ENCODE data around the gene CHST12.
A peak's percentile ranks its signal among the peaks of the same experiment; 100 is the strongest.
"Not testable (repeated sequence)": the region's sequence is repeated elsewhere in the genome, so short reads cannot be mapped to it uniquely, and the experiment has no call there.

CHST12 gene

DNA sequence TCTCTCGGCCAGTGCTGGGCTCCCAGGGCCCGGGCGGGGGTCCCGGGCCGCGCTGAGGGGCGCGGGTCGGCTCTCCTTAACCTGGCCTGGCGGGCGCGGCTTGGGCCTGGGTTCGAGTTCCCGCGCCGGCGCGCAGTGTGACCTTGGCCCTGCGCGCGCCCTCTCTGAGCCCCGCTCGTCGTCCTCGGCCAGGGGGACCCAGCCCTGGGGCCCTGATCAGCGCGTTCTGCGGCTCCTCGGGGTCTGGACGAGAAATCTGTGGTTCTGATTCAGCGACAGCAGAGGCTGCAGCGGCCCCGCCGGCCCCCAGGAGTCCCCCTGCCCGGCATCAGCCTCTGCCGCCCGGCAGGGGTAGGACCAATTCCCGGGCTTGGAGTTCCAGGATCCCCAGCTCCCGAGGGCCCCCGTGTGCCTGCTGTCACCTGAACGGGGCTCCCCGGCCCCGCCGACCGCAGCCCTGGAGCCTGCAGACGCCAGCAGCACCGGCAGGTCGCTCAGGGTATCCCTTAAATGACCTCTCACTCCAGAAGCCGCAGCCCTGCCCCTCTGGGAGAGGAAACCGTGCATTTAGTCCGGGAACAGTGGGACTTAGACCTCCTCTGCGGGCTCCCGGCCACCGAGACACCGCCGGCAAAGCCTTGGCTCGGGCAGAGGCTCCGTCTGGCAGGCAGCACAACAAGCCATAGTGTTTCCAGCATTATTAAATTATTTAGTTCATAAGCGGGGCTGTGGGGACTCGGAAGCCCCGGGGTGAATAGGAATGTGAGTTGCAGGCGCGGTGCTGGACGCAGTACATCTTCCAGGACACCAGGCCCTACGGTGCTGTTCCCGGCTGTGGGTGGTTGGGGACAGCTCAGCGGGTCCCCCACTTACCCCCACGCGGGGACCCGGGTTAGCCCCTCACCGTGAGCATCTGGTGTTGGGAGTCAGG, 572 bp downstream of the CHST12 start:
- DNase-seq = peak in 34 of 51 donors; percentile 7 to 74 (median 52)

DNA sequence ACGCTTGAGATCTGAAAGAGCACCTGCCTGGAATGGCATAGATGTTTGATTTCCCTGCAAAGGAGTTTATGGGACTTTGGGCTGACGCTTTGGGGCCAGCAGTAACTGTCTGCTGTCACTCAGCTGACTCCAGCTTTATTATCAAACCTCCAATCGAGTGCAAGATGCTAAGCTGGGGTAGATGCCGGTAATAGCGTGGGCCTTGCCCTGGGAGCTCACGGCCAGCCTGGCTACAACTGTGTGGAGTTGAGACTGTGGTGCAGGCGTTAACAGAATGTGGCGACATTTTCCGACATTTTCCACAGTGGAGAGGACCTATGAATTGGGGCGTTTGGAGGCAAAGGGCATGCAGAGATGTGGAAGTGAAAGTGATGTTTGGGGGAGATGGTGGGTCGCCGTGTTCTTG, 1.3 kb downstream of the CHST12 start:
- no peak for DNase-seq

DNA sequence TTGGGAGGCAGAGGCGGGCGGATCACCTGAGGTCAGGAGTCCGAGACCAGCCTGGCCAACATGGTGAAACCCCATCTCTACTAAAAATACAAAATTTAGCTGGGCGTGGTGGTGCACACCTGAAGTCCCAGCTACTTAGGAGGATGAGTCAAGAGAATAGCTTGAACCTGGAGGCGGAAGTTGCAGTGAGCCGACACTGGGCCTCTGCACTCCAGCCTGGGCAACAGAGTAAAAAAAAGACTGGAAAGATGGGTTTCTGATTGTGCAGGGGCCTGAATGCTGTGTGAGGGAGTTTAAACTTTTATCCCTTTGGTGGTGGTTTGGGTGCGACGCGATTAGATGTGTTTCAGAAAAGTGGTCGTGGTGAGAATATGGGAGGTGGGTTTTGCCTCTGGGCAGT, 1.8 kb downstream of the CHST12 start:
- no peak for DNase-seq

DNA sequence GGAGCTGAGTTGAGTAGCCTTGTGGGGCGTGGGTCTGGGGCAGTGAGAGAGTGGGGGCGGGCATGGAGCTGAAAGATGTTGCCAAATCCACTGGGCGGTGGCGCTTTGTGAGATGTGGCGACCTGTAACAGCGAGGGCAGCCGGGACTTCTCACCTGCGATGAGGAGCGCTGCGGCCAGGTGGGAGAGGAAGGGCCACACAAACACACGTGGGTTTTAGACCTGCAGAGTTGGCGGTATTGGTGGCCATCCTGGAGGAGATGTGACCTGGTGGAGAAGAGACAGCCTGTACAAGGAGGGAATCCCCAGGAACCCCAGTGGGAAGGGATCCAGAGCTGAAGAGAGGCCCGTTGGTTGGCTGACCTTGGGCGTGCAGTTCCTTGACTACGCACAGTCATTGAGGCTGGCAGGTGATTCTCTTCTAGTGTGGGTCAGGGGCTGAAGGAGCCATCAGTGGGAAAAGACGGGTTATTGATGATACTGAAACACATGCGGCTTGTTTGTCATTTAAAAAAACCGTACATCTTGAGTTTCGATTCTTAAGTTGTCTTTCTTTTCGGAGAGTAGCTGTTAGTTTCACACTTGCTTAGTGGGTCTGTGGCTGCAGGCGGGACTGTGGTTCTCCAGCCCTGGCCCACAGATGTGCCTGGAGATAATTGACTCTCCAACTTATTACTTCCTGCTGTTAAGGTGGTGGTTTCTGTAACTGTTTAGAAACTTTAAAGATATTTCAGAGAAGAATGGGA, 2.4 kb downstream of the CHST12 start:
- DNase-seq = no peak

DNA sequence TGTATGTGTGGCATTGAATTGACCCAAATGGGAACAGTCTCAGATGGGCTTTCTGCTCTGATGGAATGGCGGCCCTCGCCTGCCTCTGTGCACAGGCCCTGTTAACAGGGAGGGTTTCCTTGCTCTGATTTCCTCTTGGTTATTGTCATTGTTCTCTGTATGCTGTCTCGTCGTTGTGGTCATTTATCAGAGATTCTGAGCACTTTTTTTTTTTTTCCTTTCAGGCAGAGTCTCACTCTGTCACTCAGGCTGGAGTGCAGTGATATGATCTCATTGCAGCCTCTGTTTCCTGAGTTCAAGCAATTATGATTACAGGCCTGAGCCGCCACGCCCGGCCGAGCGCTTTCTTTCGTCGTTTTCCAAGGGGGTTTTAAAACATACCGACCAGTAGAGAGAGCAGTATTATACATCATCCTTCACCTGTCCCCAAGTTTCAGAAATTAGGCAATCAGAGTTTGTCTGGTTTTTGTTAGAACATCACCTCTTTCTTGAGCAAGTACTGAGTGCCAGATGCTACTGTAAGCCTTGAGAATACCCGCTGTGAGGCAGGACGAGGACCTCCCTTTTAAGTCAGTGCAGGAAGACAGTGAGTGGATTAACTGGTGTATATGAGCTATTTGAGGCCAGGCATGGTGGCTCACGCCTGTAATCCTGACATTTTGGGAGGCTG, 6.5 kb downstream of the CHST12 start:
- DNase-seq = no peak

DNA sequence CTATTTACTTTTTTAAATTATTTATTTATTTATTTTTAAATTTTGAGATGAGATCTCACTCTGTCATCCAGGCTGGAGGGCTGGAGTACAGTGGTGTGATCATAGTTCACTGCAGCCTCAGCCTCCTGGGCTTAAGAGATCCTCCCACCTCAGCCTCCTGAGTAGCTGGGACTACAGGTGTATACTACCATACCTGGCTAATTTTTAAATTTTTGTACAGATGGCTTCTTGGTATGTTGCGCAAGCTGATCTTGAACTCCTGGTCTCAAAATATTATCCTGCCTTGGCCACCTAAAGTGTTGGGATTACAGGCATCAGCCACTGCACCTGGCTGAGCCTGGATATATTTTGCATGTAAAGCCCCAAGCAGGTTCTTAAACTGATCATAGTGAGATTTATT, 7.6 kb downstream of the CHST12 start:
- no peak for DNase-seq

DNA sequence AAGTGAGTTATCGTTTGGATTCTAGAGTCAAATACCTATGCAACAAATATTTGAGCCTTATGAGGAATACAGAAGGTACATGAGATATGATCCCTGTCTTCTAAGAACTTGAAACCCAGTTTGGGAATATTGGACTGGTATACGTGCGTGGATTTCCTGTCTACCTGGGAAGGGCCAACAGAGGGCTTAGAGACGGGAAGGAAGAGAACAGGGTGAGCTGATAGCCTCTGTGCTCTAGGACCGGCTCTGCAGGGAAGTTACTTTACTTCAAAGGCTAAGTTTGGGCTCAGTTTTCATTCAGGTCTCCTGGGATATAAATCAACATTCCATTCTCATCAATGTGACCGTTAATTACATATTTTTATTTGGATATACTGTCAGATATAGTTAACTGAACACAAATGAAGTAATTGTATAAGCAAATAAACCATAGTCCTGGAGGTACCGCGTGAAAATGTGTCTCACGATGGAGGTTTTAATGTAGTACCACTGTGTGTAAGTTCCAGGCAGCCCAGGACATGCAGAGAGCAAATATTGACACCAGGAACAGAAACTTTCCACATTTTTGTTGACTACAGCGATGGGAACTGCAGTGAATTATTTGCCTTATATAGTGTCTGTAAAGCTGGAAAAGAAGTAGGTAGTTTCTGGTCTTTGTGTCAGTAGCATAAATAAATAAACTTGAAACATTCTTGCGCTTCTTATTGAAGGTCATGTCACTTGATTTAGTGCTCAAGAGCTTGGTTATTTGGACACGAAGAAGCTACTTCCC, 8.6 kb downstream of the CHST12 start:
- no peak for DNase-seq

DNA sequence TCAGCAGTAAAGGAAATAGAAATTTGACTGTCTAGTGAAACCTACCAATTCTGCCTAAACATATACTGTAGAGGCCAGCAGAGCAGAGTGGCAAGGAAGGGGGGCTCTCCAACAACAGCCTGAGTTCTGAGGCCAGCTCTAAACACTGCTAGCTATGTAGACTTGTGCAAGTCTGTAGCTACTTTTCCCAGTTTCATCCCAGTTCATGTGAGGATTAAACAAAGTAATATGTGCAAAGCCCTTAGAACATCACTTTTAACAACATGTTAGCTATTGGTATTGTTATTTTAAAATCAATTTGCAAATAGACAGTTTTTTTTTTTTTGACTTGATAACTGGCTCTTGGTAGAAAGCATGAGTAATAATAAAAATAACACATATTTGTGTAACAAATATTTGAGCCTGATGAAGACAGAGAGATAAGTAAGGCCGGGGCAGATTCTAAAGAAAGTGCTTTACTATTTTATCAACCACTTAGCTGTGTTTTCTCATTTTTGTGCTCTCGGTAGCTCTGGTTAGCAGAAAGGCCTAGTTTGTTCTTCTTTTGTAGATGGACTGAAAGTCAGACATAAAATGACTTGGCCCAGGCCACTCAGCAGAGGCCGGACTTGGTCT, 9.3 kb downstream of the CHST12 start:
- DNase-seq = no peak

DNA sequence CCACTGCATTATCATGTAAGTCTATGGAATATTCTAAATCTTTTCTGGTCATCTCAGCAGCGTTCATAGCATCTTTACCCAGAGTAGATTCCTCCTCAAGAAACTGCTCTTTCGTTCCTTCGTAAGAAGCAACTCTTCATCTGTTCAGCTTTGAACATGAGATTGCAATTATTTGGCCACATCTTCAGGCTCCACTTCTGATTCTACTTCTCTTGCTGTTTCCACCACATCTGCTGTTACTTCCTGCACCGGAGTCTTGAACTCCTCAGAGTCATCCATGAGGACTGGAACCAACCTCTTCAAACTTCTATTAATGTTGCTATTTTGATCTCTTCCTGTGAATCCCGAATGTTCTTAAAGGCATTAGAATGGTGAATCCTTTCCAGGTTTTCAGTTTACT, 12.7 kb downstream of the CHST12 start:
- DNase-seq = no peak

DNA sequence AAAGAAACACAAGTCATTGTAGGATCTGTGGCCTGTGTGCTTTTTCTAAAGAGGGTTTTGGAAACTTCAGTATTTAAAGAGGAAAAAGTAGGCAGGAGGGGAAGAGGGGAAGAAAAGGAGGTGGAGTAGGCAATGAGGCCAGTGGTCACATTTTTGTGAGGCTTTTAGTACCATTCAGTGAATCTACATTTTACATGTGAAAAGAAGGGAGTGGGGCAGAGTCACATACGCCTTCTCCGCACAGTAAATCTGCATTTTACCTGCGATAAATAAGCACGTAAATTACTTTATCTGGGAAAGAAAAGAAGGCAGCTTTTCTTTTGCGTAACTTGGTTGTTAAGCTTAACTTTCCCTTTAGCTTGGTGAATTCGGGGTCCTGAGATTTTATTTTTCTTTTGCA, 13.2 kb downstream of the CHST12 start:
- DNase-seq = no peak

DNA sequence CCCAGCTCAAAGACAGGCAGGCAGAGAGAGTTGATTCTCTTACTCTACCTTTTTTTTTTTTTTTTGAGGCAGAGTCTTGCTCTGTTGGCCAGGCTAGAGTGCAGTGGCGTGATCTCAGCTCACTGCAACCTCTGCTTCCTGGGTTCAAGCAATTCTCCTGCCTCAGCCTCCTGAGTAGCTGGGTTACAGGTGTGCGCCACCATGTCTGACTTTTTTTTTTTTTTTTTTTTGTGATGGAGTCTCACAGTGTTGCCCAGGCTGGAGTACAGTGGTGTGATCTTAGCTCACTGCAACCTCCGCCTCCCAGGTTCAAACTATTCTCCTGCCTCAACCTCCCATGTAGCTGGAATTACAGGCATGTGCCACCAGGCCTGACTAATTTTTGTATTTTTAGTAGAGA, 13.8 kb downstream of the CHST12 start:
- DNase-seq = not testable (repeated sequence)

DNA sequence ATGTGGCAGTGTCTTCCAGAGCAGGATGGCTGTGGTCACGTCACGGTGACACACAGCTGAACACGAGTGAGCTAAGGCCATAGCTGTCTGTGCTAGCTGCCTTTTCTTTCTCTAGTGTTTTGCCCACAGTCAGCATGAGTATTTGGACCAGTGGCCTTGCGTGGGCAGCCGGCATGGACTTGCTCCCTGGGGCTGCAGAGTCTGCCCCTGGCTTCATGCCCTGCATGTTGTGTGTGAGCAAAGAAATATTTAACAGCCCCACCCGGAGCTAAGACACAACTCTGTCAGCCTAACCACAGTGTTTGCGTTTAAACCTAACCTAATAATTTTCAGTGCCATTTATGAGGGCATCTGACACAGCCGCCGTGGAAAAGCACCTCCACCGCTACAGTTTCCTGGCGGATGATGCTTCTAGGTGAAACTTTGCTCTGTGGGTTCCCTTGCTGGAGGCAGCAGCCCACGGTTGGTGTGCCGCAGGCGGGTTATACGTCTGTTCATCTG, 14.6 kb downstream of the CHST12 start:
- peak in 1 of 51 donors; percentile 18 for DNase-seq

DNA sequence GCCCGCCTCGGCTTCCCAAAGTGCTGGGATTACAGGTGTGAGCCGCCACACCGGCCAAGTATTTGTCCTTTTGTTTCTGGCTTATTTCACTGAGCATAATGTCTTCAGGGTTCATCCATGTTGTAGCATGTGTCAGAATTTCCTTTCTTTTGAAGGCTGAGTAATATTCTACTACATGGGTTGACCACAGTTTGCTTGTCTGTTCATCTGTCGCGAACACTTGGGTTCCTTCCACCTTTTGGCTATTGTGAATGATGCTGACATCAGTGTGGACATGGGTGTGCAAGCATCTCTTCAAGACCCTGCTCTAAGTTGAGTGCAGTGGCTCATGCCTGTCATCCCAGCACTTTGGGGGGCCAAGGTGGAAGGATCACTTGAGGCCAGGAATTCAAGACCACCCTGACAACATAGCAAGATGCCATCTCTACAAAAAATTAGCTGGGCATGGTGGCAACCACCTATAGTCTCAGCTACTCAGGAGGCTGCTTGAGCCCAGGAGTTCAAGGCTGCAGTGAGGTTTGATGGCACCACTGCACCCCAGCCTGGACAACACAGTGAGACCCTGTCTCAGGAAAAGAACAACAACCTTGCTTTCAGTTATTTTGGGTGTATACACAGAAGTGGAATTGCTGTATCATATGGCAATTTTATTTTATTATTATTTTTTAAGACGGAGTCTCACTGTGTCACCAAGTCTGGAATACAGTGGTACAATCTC, 17.0 kb downstream of the CHST12 start:
- no peak for DNase-seq

DNA sequence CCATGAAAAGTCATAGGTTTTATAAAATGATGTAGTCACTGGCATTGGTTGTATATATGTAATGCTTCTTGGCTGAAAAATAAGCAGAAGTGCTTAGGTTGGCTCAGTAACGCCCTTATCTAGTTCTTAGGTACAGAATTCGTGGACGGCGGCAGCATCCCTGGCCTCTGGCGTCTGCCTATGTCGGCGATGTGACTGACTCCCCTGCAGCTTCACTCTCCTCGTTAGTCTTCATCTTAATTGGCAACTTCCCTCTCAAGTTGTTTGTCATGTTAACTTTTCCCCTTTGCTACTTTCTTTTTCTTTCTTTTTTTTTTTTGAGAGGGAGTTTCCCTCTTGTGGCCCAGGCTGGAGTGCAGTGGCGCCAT, 18.5 kb downstream of the CHST12 start:
- no peak for DNase-seq

DNA sequence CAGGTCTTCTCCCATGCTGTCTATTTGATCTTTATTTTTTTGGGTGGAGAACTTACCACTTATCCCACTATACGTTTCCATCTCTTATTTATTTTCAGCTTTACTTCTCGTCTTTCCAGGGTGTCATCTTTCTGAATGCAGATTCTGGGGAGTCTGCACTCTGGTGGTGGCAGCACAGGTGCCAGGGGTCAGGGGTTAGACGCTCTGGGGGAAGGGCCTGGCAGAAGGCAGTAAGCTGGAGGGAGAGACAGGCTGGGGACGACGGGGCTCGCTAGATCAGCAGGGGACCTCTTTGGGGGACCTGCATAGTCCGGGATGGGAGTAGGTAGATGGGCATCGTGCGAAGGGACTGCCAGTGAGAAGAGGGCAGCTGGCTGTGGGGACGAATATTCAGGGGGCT, 22.3 kb downstream of the CHST12 start:
- no peak for DNase-seq

DNA sequence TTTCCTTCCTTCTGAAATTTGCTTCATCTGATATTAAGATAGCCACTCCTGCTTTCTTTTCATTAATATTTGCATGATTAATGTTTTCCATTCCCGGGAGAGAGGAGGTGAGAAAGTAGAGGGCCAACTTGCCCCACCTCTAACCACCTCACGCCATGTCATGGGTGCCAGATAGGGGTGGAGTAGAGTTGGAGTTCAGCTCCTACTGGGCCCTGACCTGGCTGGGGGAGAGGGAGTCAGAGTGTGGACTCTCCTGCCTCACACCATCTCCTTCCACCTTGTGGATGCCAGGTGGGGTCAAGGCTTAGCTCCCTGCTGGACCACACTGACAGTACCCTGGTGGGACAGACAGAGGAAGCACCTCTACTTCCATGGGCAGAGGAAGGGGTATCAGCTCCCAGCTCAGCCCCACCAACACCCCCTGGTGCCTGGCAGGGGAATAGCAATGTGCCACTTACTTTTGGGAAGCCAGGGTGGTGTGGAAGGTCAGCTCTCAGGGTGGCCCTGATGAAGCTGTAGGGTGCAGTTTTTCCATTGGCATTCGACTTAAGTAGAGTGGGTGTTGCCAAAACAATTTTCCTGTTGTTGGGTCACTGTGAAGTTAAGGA, 28.0 kb downstream of the CHST12 start:
- no peak for DNase-seq

DNA sequence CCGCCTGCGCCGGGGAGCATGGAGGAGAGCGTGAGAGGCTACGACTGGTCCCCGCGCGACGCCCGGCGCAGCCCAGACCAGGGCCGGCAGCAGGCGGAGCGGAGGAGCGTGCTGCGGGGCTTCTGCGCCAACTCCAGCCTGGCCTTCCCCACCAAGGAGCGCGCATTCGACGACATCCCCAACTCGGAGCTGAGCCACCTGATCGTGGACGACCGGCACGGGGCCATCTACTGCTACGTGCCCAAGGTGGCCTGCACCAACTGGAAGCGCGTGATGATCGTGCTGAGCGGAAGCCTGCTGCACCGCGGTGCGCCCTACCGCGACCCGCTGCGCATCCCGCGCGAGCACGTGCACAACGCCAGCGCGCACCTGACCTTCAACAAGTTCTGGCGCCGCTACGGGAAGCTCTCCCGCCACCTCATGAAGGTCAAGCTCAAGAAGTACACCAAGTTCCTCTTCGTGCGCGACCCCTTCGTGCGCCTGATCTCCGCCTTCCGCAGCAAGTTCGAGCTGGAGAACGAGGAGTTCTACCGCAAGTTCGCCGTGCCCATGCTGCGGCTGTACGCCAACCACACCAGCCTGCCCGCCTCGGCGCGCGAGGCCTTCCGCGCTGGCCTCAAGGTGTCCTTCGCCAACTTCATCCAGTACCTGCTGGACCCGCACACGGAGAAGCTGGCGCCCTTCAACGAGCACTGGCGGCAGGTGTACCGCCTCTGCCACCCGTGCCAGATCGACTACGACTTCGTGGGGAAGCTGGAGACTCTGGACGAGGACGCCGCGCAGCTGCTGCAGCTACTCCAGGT, 29.7 kb downstream of the CHST12 start:
- no peak for DNase-seq

DNA sequence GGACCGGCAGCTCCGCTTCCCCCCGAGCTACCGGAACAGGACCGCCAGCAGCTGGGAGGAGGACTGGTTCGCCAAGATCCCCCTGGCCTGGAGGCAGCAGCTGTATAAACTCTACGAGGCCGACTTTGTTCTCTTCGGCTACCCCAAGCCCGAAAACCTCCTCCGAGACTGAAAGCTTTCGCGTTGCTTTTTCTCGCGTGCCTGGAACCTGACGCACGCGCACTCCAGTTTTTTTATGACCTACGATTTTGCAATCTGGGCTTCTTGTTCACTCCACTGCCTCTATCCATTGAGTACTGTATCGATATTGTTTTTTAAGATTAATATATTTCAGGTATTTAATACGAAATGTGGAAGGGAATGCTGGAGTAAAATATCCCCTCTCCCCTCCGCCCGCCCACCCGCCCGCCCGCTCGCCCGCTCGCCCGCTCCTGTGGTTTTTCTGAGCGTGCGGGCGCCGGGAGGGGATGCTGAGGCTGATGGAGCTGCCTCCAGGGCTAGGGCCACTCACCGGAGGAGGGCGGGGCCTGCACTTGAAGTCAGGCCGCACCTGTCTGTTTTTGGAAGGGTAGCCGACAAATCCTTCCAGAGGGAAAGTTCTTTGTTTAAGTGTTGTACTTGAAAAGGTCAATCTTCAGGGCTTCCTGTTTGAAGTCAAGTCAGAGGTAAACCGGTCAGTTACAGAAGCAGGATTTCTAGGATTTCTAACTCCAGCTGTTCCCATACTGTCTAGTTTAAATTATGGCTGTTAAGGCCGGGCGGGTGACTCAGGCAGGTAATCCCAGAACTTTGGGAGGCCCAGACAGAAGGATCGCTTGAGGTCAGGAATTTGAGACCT, 30.5 kb downstream of the CHST12 start:
- DNase-seq = no peak

Measured in hypothalamus (tissue), 51 donors.